HG03575 (cell line): ENCODE data around the gene DDX31.

Experiments used
- ATAC-seq: cut with Tn5 transposase; IDR thresholded peaks from one replicate; pipeline ENCODE4 v1.9.1; 2021; ENCODE audit not compliant: unreplicated experiment, insufficient number of reproducible peaks, low FRiP score; ENCODE audit errors: extremely low read depth

Gene DDX31

DNA sequence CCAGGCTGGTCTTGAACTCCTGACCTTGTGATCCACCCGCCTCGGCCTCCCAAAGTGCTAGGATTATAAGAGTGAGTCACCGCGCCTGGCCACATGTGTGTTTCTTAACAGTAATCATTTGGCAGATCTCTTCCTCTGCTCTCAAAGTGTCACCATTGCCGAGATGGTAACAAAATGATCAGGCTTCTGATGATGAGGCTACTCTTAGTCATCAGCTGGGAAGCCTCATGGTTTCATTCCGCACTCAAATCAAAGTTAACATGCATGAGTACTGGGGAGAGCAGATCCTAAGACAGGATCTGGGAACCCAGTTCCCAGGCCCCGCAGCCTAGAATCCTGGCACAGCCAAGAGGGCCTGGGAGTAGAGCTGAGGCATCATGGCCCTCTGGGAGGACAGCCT is 60.0 kb downstream of the DDX31 start:
- ATAC-seq, result no peak

DNA sequence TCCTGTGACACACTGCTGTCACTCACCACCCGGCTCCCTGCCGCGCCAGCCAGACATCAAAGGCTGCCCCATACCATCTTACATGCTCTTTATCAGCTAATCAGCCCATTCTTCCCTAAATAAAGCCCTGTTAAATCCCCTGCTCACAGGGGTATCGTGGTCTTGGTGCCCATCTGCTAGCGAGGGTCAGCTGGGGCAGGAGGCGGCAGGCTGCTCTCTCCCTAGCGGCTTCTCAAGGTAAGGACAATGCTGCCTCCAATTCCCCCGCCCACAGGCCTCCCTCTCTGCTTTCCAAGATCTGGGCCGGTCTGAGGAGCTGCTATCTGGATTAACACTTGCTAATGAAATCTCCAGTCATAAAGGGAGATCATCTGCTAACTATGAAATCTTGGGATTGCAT is 60.6 kb downstream of the DDX31 start:
- ATAC-seq, result no peak

- no peak for ATAC-seq
These were observed 63.7 kb downstream of the DDX31 start for GRCh38 chr9:132606066-132606465.

- ATAC-seq, result no peak
These were observed 64.4 kb downstream of the DDX31 start for GRCh38 chr9:132605387-132605786.

GRCh38 chr9:132602207-132602606 is 67.6 kb downstream of the DDX31 start:
- no peak for ATAC-seq

DNA sequence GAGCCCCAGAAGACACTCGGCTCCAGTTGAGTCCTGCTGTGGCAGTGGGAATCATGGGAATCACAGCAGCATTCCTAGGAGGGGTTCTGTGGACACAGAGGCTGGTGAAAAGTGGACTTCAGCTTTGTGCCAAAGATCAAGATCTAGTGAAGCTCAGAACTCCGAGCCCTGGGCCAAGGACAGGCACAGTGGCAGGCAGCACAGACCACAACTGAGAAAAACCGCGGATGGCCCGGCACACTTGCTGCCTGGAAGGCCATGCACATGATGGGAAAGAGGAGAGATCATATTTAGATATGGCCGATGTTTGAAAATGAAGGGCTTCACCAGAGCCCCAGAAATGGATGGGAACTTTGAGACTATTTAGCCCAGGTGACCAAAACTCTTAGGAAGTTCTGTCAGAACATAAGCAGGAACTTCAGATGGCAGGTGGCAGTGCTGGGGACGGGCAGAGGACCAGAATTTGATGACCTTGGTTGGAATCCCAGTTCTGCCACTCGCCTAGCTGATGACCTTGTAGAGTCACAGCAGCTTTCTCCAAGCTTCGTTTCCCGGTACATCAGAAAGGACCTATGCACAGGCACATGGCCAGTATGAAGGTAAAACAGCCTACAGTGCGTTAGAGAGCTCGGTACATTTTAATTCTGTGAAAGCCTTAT is 69.3 kb downstream of the DDX31 start:
- no peak for ATAC-seq

DNA sequence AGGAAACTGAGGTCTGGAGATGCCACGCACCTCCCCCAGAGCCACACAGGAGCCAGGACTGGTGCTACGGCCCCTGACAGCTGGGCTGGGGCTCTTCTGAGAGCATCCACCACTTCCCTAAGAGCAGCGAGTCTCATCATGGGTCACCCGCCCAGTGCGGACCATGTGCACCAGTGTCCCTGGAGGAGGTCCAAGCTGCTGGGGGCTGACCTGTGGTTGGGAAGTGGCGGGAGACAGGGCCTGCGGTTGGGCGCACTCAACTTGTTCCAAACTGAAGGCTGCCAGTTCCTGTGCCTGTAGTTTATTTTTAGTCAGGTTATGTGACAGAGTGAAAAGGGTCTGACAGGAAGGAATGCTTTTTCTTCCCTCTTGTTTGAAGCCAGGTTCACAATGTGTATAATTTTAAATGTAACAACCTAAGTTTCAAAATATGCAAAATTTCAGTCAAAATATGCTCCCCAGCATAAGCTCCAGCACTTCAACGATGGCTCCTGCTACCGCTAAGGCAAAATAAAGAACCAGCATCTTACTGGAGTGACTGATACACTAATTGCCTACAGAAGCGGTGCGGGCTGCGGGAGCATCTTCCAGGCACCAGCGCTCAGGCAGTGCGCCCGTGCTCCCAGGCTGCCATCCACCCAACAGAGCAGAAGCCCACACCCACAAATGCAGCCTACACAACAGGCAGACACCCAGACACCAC is 72.6 kb downstream of the DDX31 start:
- no peak for ATAC-seq

GRCh38 chr9:132596200-132596599 is 73.6 kb downstream of the DDX31 start:
- ATAC-seq, result no peak

GRCh38 chr9:132595319-132595718 is 74.5 kb downstream of the DDX31 start:
- no peak for ATAC-seq

- ATAC-seq, result no peak
These were observed 75.4 kb downstream of the DDX31 start for GRCh38 chr9:132594412-132594811.

- no peak for ATAC-seq
These were observed 77.3 kb downstream of the DDX31 start for GRCh38 chr9:132592451-132592850.

- ATAC-seq, result no peak
These were observed 78.0 kb downstream of the DDX31 start for GRCh38 chr9:132591751-132592314.

DNA sequence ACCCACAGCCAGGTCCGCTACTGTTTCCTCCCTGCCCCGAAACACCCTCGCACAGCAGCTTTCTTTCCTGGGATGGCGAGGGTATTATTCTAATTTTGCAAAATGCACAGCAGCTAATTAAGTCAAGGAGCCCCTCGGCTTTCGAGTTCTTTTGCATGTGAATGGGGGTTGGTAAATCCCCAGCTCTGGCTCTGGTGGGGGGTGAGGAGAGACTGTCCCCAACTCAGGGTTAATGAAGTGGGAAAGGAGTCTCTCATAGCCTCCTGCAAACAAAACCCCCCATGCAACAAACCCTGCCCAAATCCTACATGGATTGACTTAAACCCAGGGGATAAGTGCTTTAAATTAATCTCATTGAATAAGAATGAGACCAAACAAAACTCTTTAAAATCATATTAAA is 78.5 kb downstream of the DDX31 start:
- ATAC-seq, result no peak

- no peak for ATAC-seq
These were observed 79.2 kb downstream of the DDX31 start for GRCh38 chr9:132590318-132591182.

DNA sequence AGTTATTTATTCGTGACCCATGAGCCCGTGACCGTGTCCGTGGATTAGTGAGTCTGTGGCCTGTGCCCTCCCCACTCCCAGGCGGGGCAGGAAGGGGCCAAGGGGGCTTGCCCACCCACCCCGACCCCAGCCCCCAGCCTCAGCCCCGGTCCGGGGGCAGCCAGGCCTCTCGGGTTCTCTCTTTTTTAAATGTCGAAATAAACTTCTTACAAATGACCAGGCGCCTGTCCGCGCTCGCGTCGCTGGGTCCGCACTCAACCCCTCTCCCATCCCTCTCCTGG is 79.8 kb downstream of the DDX31 start:
- no peak for ATAC-seq

- ATAC-seq, result no peak
These were observed 80.4 kb downstream of the DDX31 start for GRCh38 chr9:132589148-132590036.

- no peak for ATAC-seq
These were observed 81.2 kb downstream of the DDX31 start for GRCh38 chr9:132588501-132589147.

- ATAC-seq, result no peak
These were observed 81.7 kb downstream of the DDX31 start for GRCh38 chr9:132588098-132588497.

DNA sequence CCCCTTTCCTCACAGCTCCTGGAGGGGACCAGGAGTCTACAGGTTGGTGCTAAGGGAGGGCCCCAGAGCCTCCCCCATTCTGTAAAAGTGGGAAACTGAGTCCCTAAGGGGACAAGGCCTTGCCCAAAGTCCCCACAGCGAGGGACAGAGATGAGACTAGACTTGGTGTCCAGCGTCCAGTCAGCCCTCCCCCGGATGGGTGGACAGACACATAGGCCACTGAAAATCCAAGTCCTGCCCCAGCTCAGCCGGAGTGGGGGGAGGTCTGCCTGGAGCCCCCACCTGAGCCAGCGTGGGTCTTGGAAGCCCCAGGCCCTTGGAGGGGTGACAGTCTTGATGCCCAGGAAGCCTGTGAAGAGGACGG is 82.2 kb downstream of the DDX31 start:
- no peak for ATAC-seq
